ENCODE data around the gene GPR61. TPM values are rescaled to one million over a fixed set of nuclear protein-coding genes. Genes with fewer than 3 reads are reported as not detected.

Gene GPR61
- total RNA-seq, 5 donors from 2014 or later (not counting 1 experiment from before 2014, with no cell fraction given), result 0.16 to 0.75 (median 0.39) TPM

DNA sequence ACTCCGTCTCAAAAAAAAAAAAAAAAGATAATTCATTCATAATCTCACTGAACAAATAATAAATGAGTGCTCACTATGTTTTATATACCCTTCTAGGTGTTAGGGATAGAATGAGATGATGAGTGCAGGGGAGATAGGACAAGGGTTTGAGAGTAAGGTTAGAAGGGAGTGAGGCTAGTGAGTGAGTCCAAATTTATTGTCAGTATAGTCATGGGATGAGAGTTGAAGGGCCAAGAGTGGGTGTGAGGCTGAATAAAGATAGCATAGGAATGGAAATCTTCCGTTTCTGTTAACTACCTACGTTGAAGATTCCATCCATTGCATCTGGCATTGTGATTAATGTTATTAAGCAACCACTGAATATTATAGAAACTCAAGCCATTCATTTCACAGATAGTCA, 25.6 kb downstream of the GPR61 start:
- DNase-seq (no peak), ATAC-seq (replicated peaks in 1 of 4) (no peak)
- no peaks in the 10 kb centered on the region for H3K9me3 ChIP-seq
- no peak overlapping the region for H3K4me3 Mint-ChIP-seq
- H3K36me3 Mint-ChIP-seq, result no peaks in the 10 kb centered on the region
- H3K27ac ChIP-seq (ENCODE audit: low read length), result no peak overlapping the region
- ChIA-PET CTCF (interaction anchor here (0.6 to 1.2 kb wide), 3 partner anchors 12 to 48 kb away, joined by 3 read pairs; no protein-coding TSS in a partner anchor), POLR2A (no interaction called here)
- H3K27me3 ChIP-seq (replicated peaks in 1 of 2; ENCODE audit: control insufficient read depth in 2 of 2, extremely low read depth in 1 of 2, insufficient read depth in 2 of 2, low read length in 1 of 2), result no peaks in the 10 kb centered on the region
- H3K4me1 ChIP-seq (ENCODE audit: control insufficient read depth in 1 of 2, extremely low read depth in 1 of 2, insufficient read depth in 2 of 2, low read length in 2 of 2), result peaks cover 6 to 9% of the 10 kb centered on the region in 2 experiments
- no CpG with 5 or more reads among the region's 3 CpGs for WGBS (ENCODE audit: insufficient coverage)
- H3K9me3 Mint-ChIP-seq, result no peaks in the 10 kb centered on the region
- H3K4me3 ChIP-seq (ENCODE audit: control insufficient read depth in 1 of 2, extremely low read depth in 1 of 2, low read length in 1 of 2), result no peak overlapping the region
- peaks cover 50 to 55% (median 54%) of the 10 kb centered on the region in 3 donors for H3K4me1 Mint-ChIP-seq
- H3K27me3 Mint-ChIP-seq, result no peaks in the 10 kb centered on the region
- H3K27ac Mint-ChIP-seq, result peak overlapping the region in 1 of 2 donors; percentile 80
- H3K36me3 ChIP-seq (ENCODE audit: control insufficient read depth in 2 of 2, extremely low read depth in 1 of 2, insufficient read depth in 1 of 2, low read length in 1 of 2), result no peaks in the 10 kb centered on the region

DNA sequence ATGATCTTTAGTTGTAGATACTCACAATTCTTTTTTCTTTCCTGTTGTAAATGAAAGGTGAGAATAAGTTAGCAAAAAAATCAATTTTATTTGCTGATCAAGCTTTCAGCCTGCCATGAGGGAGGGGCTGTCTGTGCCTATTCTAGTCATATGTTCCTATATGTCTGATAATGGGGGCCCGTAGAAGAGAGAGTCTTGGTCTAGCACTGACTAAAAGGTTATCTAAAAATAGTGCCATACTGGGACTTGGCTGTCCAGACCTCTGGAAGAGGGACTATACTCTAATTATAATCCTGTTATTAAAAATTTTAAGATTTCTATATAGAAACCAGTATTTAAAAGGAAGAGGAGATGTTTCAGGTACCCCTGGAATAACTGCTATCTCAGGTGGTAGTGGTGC, 27.3 kb downstream of the GPR61 start:
- ATAC-seq (replicated peaks in 1 of 4), result no peak
- no peaks in the 10 kb centered on the region for H3K27me3 Mint-ChIP-seq
- no peaks in the 10 kb centered on the region for H3K9me3 ChIP-seq
- H3K36me3 ChIP-seq (ENCODE audit: control insufficient read depth in 2 of 2, extremely low read depth in 1 of 2, insufficient read depth in 1 of 2, low read length in 1 of 2), result no peaks in the 10 kb centered on the region
- no peak overlapping the region for H3K4me3 ChIP-seq (ENCODE audit: control insufficient read depth in 1 of 2, extremely low read depth in 1 of 2, low read length in 1 of 2)
- DNase-seq, result no peak
- no peak overlapping the region for H3K27ac Mint-ChIP-seq
- peaks cover 33 to 43% (median 36%) of the 10 kb centered on the region in 3 donors for H3K4me1 Mint-ChIP-seq
- ChIA-PET POLR2A (no interaction called here), CTCF (no interaction called here)
- WGBS (ENCODE audit: insufficient coverage), result no CpG with 5 or more reads among the region's 1 CpG
- no peaks in the 10 kb centered on the region for H3K27me3 ChIP-seq (replicated peaks in 1 of 2; ENCODE audit: control insufficient read depth in 2 of 2, extremely low read depth in 1 of 2, insufficient read depth in 2 of 2, low read length in 1 of 2)
- peaks cover 2 to 4% of the 10 kb centered on the region in 2 experiments for H3K4me1 ChIP-seq (ENCODE audit: control insufficient read depth in 1 of 2, extremely low read depth in 1 of 2, insufficient read depth in 2 of 2, low read length in 2 of 2)
- no peaks in the 10 kb centered on the region for H3K9me3 Mint-ChIP-seq
- H3K4me3 Mint-ChIP-seq, result no peak overlapping the region
- H3K36me3 Mint-ChIP-seq, result no peaks in the 10 kb centered on the region
- H3K27ac ChIP-seq (ENCODE audit: low read length), result no peak overlapping the region

DNA sequence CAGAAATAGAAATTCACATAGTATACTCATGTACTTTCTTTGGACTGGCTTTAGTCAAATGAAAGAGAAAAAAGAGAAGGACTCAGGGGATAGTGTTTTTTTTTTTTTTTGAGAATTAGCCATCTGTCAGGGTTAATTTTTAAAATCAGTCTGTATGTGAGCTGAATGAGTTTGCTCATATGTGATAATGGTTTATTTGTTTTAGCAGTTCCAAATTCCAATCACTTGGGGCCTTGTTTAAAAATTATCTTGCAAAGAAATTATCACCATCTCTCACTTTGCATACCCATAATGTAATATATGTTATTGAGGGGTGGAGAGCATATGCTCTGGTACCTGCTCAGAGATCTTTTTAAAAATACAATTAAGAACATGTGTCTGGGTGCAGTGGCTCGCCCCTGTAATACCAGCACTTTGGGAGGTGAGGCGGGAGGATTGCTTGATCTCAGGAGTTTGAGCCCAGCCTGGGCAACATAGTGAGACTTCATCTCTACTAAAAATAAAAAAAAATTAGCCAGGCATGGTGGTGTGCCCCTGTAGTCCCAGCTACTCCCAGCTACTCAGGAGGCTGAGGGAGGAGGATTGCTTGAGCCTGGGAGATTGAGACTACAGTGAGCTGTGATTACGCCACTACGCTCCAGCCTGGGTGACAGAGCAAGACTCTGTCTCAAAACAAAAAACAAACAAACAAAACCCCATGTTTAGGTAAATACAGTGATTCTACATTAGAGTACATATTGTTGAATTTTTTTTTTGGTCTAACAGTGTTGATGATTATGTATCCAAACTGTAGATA, 28.4 kb downstream of the GPR61 start:
- Mint-ChIP-seq H3K9me3 (no peaks in the 10 kb centered on the region), H3K27ac (peak overlapping the region in 1 of 2 donors; percentile 21), H3K4me3 (no peak overlapping the region), H3K36me3 (no peaks in the 10 kb centered on the region), H3K27me3 (no peaks in the 10 kb centered on the region), H3K4me1 (peaks cover 32 to 42% (median 35%) of the 10 kb centered on the region in 3 donors)
- DNase-seq (no peak), ATAC-seq (replicated peaks in 1 of 4) (no peak)
- ChIA-PET POLR2A (interaction anchor here (0.6 kb wide), 2 partner anchors 9 to 37 kb away, joined by 3 to 9 read pairs; no protein-coding TSS in a partner anchor), CTCF (interaction anchor here (0.6 kb wide), 2 partner anchors 57 to 87 kb away, joined by 3 read pairs; no protein-coding TSS in a partner anchor)
- H3K4me3 ChIP-seq (ENCODE audit: control insufficient read depth in 1 of 2, extremely low read depth in 1 of 2, low read length in 1 of 2), result no peak overlapping the region
- no CpG with 5 or more reads among the region's 4 CpGs for WGBS (ENCODE audit: insufficient coverage)
- no peaks in the 10 kb centered on the region for H3K27me3 ChIP-seq (replicated peaks in 1 of 2; ENCODE audit: control insufficient read depth in 2 of 2, extremely low read depth in 1 of 2, insufficient read depth in 2 of 2, low read length in 1 of 2)
- H3K9me3 ChIP-seq, result no peaks in the 10 kb centered on the region
- H3K27ac ChIP-seq (ENCODE audit: low read length), result no peak overlapping the region
- no peaks in the 10 kb centered on the region for H3K36me3 ChIP-seq (ENCODE audit: control insufficient read depth in 2 of 2, extremely low read depth in 1 of 2, insufficient read depth in 1 of 2, low read length in 1 of 2)
- peaks cover 2% of the 10 kb centered on the region in 2 experiments for H3K4me1 ChIP-seq (ENCODE audit: control insufficient read depth in 1 of 2, extremely low read depth in 1 of 2, insufficient read depth in 2 of 2, low read length in 2 of 2)

DNA sequence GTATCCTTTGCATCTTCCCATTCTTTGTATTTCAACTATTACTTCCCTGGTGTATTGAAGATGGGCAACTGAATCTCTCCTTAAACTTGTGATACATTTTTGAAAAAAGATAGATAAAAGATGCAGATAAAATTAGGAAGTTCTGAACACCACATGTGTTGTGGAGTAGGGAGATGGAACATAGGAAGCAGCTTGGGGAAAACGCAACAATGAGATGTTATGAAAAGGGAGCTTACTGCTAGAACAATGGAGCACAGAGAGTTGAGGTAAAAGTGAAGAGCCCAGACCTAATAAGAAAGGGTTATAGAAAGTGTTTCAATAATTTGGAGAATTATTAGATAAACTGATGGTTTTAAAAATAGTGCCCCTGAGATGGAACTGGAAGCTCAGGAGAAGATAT, 29.7 kb downstream of the GPR61 start:
- Histone ChIP-seq H3K27ac (ENCODE audit: low read length) (no peak overlapping the region), H3K27me3 (replicated peaks in 1 of 2; ENCODE audit: control insufficient read depth in 2 of 2, extremely low read depth in 1 of 2, insufficient read depth in 2 of 2, low read length in 1 of 2) (no peaks in the 10 kb centered on the region), H3K4me3 (ENCODE audit: control insufficient read depth in 1 of 2, extremely low read depth in 1 of 2, low read length in 1 of 2) (no peak overlapping the region), H3K9me3 (no peaks in the 10 kb centered on the region), H3K36me3 (ENCODE audit: control insufficient read depth in 2 of 2, extremely low read depth in 1 of 2, insufficient read depth in 1 of 2, low read length in 1 of 2) (peaks cover 4% of the 10 kb centered on the region in 2 donors), H3K4me1 (ENCODE audit: control insufficient read depth in 1 of 2, extremely low read depth in 1 of 2, insufficient read depth in 2 of 2, low read length in 2 of 2) (no peaks in the 10 kb centered on the region)
- no peak overlapping the region for H3K4me3 Mint-ChIP-seq
- H3K4me1 Mint-ChIP-seq, result peaks cover 24 to 31% (median 29%) of the 10 kb centered on the region in 3 donors
- ChIA-PET CTCF (interaction anchor here (1.0 to 2.4 kb wide), 3 partner anchors 23 to 71 kb away, joined by 3 to 8 read pairs (median 3); no protein-coding TSS in a partner anchor), POLR2A (interaction anchor here (0.6 to 1.0 kb wide), 3 partner anchors 8 to 1562 kb away, joined by 3 read pairs; partner anchors contain the start of gene GNAI3 (in 1 of the 2))
- H3K36me3 Mint-ChIP-seq, result no peaks in the 10 kb centered on the region
- 94% methylated on average over 1 of the region's 1 CpG for WGBS (ENCODE audit: insufficient coverage)
- ATAC-seq (replicated peaks in 1 of 4) (no peak), DNase-seq (no peak)
- H3K27me3 Mint-ChIP-seq, result no peaks in the 10 kb centered on the region
- H3K9me3 Mint-ChIP-seq, result no peaks in the 10 kb centered on the region
- H3K27ac Mint-ChIP-seq, result no peak overlapping the region

DNA sequence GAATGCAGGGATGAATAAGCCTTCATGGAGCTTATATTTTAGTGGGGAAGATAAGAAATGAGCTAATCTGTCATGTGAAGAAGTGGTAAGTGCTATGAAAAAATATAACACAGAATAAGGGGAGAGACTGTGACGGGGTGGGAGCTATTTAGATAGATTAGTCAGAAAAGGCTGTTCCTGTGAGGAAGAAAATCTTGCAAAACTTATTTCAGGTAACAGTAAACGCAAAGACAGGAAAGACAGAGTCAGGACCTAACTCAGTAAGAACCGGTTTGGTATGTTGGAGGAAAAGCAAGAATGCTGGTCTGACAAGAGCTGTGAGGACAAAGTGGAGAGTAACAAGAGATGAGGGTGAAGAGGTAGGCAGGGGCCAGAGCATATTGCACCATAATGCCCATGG, 30.7 kb downstream of the GPR61 start:
- no peaks in the 10 kb centered on the region for H3K4me1 ChIP-seq (ENCODE audit: control insufficient read depth in 1 of 2, extremely low read depth in 1 of 2, insufficient read depth in 2 of 2, low read length in 2 of 2)
- 89% methylated on average over 3 of the region's 3 CpGs for WGBS (ENCODE audit: insufficient coverage)
- H3K27ac ChIP-seq (ENCODE audit: low read length), result no peak overlapping the region
- no peaks in the 10 kb centered on the region for H3K9me3 ChIP-seq
- POLR2A ChIA-PET, result interaction anchor here (0.9 to 1.6 kb wide), 3 partner anchors 9 to 22 kb away, joined by 3 to 4 read pairs (median 3); partner anchors contain the start of gene GNAI3 (in 1 of the 2)
- Mint-ChIP-seq H3K36me3 (peaks cover 9% of the 10 kb centered on the region), H3K4me1 (peaks cover 18 to 22% (median 21%) of the 10 kb centered on the region in 3 donors), H3K9me3 (no peaks in the 10 kb centered on the region), H3K4me3 (no peak overlapping the region), H3K27ac (no peak overlapping the region), H3K27me3 (no peaks in the 10 kb centered on the region)
- ATAC-seq (replicated peaks in 1 of 4) (no peak), DNase-seq (no peak)
- H3K4me3 ChIP-seq (ENCODE audit: control insufficient read depth in 1 of 2, extremely low read depth in 1 of 2, low read length in 1 of 2), result no peak overlapping the region
- H3K36me3 ChIP-seq (ENCODE audit: control insufficient read depth in 2 of 2, extremely low read depth in 1 of 2, insufficient read depth in 1 of 2, low read length in 1 of 2), result peaks cover 4 to 9% of the 10 kb centered on the region in 2 donors
- CTCF ChIA-PET, result interaction anchor here (0.5 to 2.4 kb wide), 5 partner anchors 11 to 69 kb away, joined by 3 to 8 read pairs (median 4); no protein-coding TSS in a partner anchor
- no peaks in the 10 kb centered on the region for H3K27me3 ChIP-seq (replicated peaks in 1 of 2; ENCODE audit: control insufficient read depth in 2 of 2, extremely low read depth in 1 of 2, insufficient read depth in 2 of 2, low read length in 1 of 2)

DNA sequence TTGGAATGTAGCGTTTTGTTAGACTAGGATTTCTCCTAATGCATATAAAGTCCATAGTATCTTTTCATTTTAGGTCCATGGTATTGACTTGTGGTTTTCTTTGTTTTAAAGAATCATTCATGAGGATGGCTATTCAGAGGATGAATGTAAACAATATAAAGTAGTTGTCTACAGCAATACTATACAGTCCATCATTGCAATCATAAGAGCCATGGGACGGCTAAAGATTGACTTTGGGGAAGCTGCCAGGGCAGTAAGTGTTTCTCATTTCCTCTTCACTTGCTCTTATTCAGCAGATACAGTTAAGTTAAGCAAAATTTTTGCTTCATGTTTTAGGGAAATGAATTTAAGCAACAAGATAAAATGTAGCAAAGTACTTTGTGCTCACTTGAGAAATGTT, 34.1 kb downstream of the GPR61 start:
- POLR2A ChIA-PET, result no interaction called here
- peak overlapping the region in 1 of 2 donors; percentile 8 for H3K27ac Mint-ChIP-seq
- ATAC-seq (replicated peaks in 1 of 4), result no peak

More for the DNA sequence above, 34.1 kb downstream of the GPR61 start:
- Mint-ChIP-seq H3K27me3 (no peaks in the 10 kb centered on the region), H3K4me1 (peaks cover 11 to 16% (median 12%) of the 10 kb centered on the region in 3 donors), H3K36me3 (peaks cover 24% of the 10 kb centered on the region), H3K4me3 (no peak overlapping the region), H3K9me3 (no peaks in the 10 kb centered on the region)
- no peaks in the 10 kb centered on the region for H3K9me3 ChIP-seq
- no CpG with 5 or more reads among the region's 2 CpGs for WGBS (ENCODE audit: insufficient coverage)
- no peaks in the 10 kb centered on the region for H3K4me1 ChIP-seq (ENCODE audit: control insufficient read depth in 1 of 2, extremely low read depth in 1 of 2, insufficient read depth in 2 of 2, low read length in 2 of 2)
- CTCF ChIA-PET, result interaction anchor here in 1 of 2 donors (0.8 to 1.1 kb wide), 2 partner anchors 14 to 67 kb away, joined by 3 read pairs; no protein-coding TSS in a partner anchor
- no peak overlapping the region for H3K4me3 ChIP-seq (ENCODE audit: control insufficient read depth in 1 of 2, extremely low read depth in 1 of 2, low read length in 1 of 2)
- DNase-seq, result no peak
- no peak overlapping the region for H3K27ac ChIP-seq (ENCODE audit: low read length)
- peaks cover 4 to 19% of the 10 kb centered on the region in 2 donors for H3K36me3 ChIP-seq (ENCODE audit: control insufficient read depth in 2 of 2, extremely low read depth in 1 of 2, insufficient read depth in 1 of 2, low read length in 1 of 2)
- no peaks in the 10 kb centered on the region for H3K27me3 ChIP-seq (replicated peaks in 1 of 2; ENCODE audit: control insufficient read depth in 2 of 2, extremely low read depth in 1 of 2, insufficient read depth in 2 of 2, low read length in 1 of 2)

Data from T-cell (primary cell).